Stimulated activated CD8-positive, alpha-beta memory T cell treated with anti-CD3 and anti-CD28 coated beads, Interleukin-7, amount 100 ng/mL, for 4 hours (primary cell): Measurements from ENCODE around the gene GJC2.

Experiments
- DNase-seq, 2 donors: peaks; one replicate each; pipeline ENCODE4 v3.0.0-alpha.2; 2020; ENCODE audit warnings: low read depth in 2 of 2

The GJC2 gene

GRCh38 chr1:228158151-228159007 is 8.6 kb downstream of the GJC2 start:
- DNase-seq, result no peak

- no peak for DNase-seq
Observed at GRCh38 chr1:228159008-228159665, 9.4 kb downstream of the GJC2 start.

GRCh38 chr1:228160201-228160761 is 10.6 kb downstream of the GJC2 start:
- no peak for DNase-seq

GRCh38 chr1:228161362-228161761 is 11.6 kb downstream of the GJC2 start:
- no peak for DNase-seq

- DNase-seq, result no peak
Observed at GRCh38 chr1:228161866-228162265, 12.1 kb downstream of the GJC2 start.

- DNase-seq, result no peak
Observed at GRCh38 chr1:228162286-228163006, 12.7 kb downstream of the GJC2 start.

- no peak for DNase-seq
Observed at GRCh38 chr1:228163007-228163753, 13.4 kb downstream of the GJC2 start.

GRCh38 chr1:228163776-228164519 is 14.2 kb downstream of the GJC2 start:
- DNase-seq, result no peak

GRCh38 chr1:228164561-228165371 is 15.0 kb downstream of the GJC2 start:
- no peak for DNase-seq

- peak; percentile 99 to 100 for DNase-seq
Observed at GRCh38 chr1:228165372-228166169, 15.8 kb downstream of the GJC2 start, which contains the start of gene IBA57. TSS of gene IBA57 (plus strand) at chr1:228165804. CDS start at chr1:228165817, 13 bp downstream.

- DNase-seq, result peak; percentile 38
Observed at GRCh38 chr1:228166170-228166936, 16.6 kb downstream of the GJC2 start.

- no peak for DNase-seq
Observed at GRCh38 chr1:228168563-228169270, 19.0 kb downstream of the GJC2 start.

GRCh38 chr1:228169345-228169744 is 19.6 kb downstream of the GJC2 start:
- no peak for DNase-seq

GRCh38 chr1:228170666-228171065 is 20.9 kb downstream of the GJC2 start:
- DNase-seq, result no peak

GRCh38 chr1:228171221-228171891 is 21.6 kb downstream of the GJC2 start:
- DNase-seq, result no peak

- DNase-seq, result no peak
Observed at GRCh38 chr1:228172591-228173527, 23.1 kb downstream of the GJC2 start.
